DND-41 (cell line): Measurements from ENCODE around the gene AFF3.

Experiments
- CTCF ChIP-seq: IDR thresholded peaks from 2 replicates; pipeline ENCODE4 v1.5.1; 2012; ENCODE audit warnings: borderline replicate concordance, low read length, moderate library complexity, mild to moderate bottlenecking; ENCODE audit not compliant: poor library complexity, severe bottlenecking; ENCODE audit errors: extremely low read depth
- EZH2 ChIP-seq: IDR thresholded peaks from 3 replicates; pipeline ENCODE4 v1.6.1; 2012; ENCODE audit warnings: borderline replicate concordance, low read depth, mild to moderate bottlenecking, moderate library complexity, low read length, inconsistent platforms; ENCODE audit not compliant: severe bottlenecking

GRCh38 chr2:99714349-99714748, 428.0 kb downstream of the AFF3 start:
- TF ChIP-seq CTCF (no peak), EZH2 (no peak)
